Epithelial cell of esophagus (primary cell): ENCODE data around the gene GRIP1.
A peak's percentile ranks its signal among the peaks of the same experiment; 100 is the strongest.

ENCODE experiments used
- DNase-seq: peaks from one replicate; pipeline ENCODE4 v3.0.0; 2010; ENCODE audit warnings: low read depth
- H3K4me3 ChIP-seq: 2 replicates; pipeline ENCODE4 v1.5.1; 2011; ENCODE audit warnings: mild to moderate bottlenecking, low read length, control low read depth
- CTCF ChIP-seq: IDR thresholded peaks from 2 replicates; pipeline ENCODE4 v1.5.1; 2011; ENCODE audit warnings: low read depth, mild to moderate bottlenecking, low read length, control low read depth, inconsistent platforms; ENCODE audit not compliant: insufficient read depth; ENCODE audit errors: missing control alignments

Gene GRIP1, protein sequence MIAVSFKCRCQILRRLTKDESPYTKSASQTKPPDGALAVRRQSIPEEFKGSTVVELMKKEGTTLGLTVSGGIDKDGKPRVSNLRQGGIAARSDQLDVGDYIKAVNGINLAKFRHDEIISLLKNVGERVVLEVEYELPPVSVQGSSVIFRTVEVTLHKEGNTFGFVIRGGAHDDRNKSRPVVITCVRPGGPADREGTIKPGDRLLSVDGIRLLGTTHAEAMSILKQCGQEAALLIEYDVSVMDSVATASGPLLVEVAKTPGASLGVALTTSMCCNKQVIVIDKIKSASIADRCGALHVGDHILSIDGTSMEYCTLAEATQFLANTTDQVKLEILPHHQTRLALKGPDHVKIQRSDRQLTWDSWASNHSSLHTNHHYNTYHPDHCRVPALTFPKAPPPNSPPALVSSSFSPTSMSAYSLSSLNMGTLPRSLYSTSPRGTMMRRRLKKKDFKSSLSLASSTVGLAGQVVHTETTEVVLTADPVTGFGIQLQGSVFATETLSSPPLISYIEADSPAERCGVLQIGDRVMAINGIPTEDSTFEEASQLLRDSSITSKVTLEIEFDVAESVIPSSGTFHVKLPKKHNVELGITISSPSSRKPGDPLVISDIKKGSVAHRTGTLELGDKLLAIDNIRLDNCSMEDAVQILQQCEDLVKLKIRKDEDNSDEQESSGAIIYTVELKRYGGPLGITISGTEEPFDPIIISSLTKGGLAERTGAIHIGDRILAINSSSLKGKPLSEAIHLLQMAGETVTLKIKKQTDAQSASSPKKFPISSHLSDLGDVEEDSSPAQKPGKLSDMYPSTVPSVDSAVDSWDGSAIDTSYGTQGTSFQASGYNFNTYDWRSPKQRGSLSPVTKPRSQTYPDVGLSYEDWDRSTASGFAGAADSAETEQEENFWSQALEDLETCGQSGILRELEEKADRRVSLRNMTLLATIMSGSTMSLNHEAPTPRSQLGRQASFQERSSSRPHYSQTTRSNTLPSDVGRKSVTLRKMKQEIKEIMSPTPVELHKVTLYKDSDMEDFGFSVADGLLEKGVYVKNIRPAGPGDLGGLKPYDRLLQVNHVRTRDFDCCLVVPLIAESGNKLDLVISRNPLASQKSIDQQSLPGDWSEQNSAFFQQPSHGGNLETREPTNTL

DNA sequence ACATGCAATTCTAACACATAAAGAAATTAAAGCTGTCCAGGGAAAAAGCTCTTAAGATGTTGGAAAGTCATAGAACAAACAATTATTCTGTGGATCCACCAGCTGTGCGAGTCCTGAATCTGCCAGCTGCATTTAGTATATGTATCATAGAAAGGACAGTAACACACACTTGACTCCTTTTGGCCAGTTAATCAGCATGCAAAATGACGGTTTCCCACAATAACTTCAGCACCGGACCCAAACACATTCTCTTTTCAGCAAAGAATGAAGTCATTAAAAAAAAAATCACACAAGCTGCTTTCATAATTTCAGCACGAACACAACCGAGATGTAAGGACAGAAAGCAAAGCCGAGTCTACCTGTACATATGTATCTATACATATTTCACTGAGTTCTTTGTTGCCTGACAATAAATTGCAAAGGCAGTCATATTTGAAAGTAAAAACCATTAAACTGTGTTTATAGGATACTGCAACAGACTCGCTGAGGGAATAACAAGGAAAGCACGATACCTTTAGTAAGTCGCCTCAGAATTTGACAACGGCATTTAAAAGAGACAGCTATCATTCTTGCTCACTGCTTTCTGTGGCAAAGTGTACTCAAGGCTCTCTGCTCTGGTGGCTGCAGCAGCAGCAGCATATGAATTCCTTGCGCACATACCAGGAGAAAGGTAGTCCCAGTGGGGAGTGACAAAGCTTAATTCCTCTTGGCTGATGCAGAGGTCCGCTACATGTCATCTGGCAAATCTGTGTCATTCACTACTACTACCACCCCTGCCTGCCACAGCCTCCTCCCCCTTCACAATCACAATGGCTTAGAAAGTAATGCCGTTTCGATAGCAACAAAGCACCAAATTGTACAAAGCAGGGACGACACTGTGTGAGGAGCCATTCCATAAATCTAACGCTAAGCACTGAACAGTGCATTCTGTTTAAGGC is at the start of gene GRIP1:
Gene GRIP1 (minus strand): TSS at position 739 of the 938 bp plus-strand sequence. CDS start 172 bp downstream, at position 567.
- peak; percentile 7 for DNase-seq
- no peak within 1 kb of the TSS for H3K4me3 ChIP-seq

GRCh38 chr12:66726556-66726955 is 47.7 kb upstream of the GRIP1 start:
- no peak overlapping the region for H3K4me3 ChIP-seq
- DNase-seq, result no peak
- TF ChIP-seq CTCF, result no peak

More for the DNA sequence above, at the start of gene GRIP1:
- no peak for TF ChIP-seq CTCF

- H3K4me3 ChIP-seq, result no peak overlapping the region
- no peak for TF ChIP-seq CTCF
- no peak for DNase-seq
These were observed 46.2 kb upstream of the GRIP1 start for GRCh38 chr12:66725031-66725430.

- DNase-seq, result no peak
- H3K4me3 ChIP-seq, result no peak overlapping the region
- no peak for TF ChIP-seq CTCF
These were observed 45.7 kb upstream of the GRIP1 start for GRCh38 chr12:66724616-66725015.

- no peak for DNase-seq
- TF ChIP-seq CTCF, result no peak
- H3K4me3 ChIP-seq, result no peak overlapping the region
These were observed 45.1 kb upstream of the GRIP1 start for GRCh38 chr12:66724026-66724425.

GRCh38 chr12:66719862-66720261 is 41.0 kb upstream of the GRIP1 start:
- TF ChIP-seq CTCF, result no peak
- no peak for DNase-seq
- no peak overlapping the region for H3K4me3 ChIP-seq
